ENCODE measurements around the gene RDH5.

RDH5 gene

GRCh38 chr12:55713721-55714120 is 6.5 kb upstream of the RDH5 start:
- no peak for DNase-seq

- DNase-seq = no peak
Measured at GRCh38 chr12:55715169-55715764, 4.9 kb upstream of the RDH5 start.

- peak; percentile 94 for DNase-seq
Measured at GRCh38 chr12:55715833-55716581, 4.2 kb upstream of the RDH5 start, which contains the start of gene BLOC1S1. Gene BLOC1S1 (plus strand): TSS chr12:55716046. CDS start chr12:55716052, 6 bp downstream.

GRCh38 chr12:55716582-55716957 is 3.6 kb upstream of the RDH5 start:
- no peak for DNase-seq

GRCh38 chr12:55717011-55718007 is 2.9 kb upstream of the RDH5 start:
- no peak for DNase-seq

GRCh38 chr12:55718015-55718414 is 2.2 kb upstream of the RDH5 start:
- no peak for DNase-seq

GRCh38 chr12:55718624-55719275 is 1.4 kb upstream of the RDH5 start:
- DNase-seq = no peak

- DNase-seq = no peak
Measured at GRCh38 chr12:55719371-55719770, 822 bp upstream of the RDH5 start.

- no peak for DNase-seq
Measured at GRCh38 chr12:55720894-55721444, 776 bp downstream of the RDH5 start.

GRCh38 chr12:55721601-55722213 is 1.5 kb downstream of the RDH5 start:
- no peak for DNase-seq

GRCh38 chr12:55722948-55723347 is 2.8 kb downstream of the RDH5 start:
- no peak for DNase-seq

GRCh38 chr12:55723516-55724225 is 3.5 kb downstream of the RDH5 start:
- no peak for DNase-seq

- DNase-seq = peak; percentile 65
Measured at GRCh38 chr12:55724226-55724939, 4.2 kb downstream of the RDH5 start.

- no peak for DNase-seq
Measured at GRCh38 chr12:55724940-55725309, 4.7 kb downstream of the RDH5 start.

- DNase-seq = no peak
Measured at GRCh38 chr12:55725556-55725955, 5.4 kb downstream of the RDH5 start.

GRCh38 chr12:55726971-55727370 is 6.8 kb downstream of the RDH5 start:
- DNase-seq = no peak

- no peak for DNase-seq
Measured at GRCh38 chr12:55727643-55728185, 7.5 kb downstream of the RDH5 start.

- DNase-seq = no peak
Measured at GRCh38 chr12:55728186-55728938, 8.2 kb downstream of the RDH5 start.

GRCh38 chr12:55728939-55729818 is 9.0 kb downstream of the RDH5 start, which contains the start of gene CD63:
Gene CD63 (minus strand): TSS chr12:55729009. CDS start chr12:55728341, 668 bp downstream.
- peak; percentile 76 for DNase-seq

All from stimulated activated CD4-positive, alpha-beta T cell treated with anti-CD3 and anti-CD28 coated beads, Interleukin-4, amount 100 ng/mL, for 24 hours (primary cell).